Measurements from ENCODE around the gene SNRPE.

- TF ChIP-seq, protein P1, sequence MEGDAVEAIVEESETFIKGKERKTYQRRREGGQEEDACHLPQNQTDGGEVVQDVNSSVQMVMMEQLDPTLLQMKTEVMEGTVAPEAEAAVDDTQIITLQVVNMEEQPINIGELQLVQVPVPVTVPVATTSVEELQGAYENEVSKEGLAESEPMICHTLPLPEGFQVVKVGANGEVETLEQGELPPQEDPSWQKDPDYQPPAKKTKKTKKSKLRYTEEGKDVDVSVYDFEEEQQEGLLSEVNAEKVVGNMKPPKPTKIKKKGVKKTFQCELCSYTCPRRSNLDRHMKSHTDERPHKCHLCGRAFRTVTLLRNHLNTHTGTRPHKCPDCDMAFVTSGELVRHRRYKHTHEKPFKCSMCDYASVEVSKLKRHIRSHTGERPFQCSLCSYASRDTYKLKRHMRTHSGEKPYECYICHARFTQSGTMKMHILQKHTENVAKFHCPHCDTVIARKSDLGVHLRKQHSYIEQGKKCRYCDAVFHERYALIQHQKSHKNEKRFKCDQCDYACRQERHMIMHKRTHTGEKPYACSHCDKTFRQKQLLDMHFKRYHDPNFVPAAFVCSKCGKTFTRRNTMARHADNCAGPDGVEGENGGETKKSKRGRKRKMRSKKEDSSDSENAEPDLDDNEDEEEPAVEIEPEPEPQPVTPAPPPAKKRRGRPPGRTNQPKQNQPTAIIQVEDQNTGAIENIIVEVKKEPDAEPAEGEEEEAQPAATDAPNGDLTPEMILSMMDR (conservative IDR thresholded peaks at IDR 0.05; ENCODE audit: low read length), result no peak
- TF ChIP-seq EZH2phosphoT487 (IDR thresholded peaks at IDR 0.05; ENCODE audit: borderline replicate concordance), result no peak
Observed at GRCh38 chr1:203842559-203842876, 18.9 kb upstream of the SNRPE start.

Data from Loucy (cell line).